ENCODE measurements around the gene PLXNA2. TPM values are rescaled to one million over a fixed set of nuclear protein-coding genes. Genes with fewer than 3 reads are reported as not detected.

The PLXNA2 gene
- total RNA-seq, 2 experiments from 2014 or later, result 0.23 TPM; not detected in 1

DNA sequence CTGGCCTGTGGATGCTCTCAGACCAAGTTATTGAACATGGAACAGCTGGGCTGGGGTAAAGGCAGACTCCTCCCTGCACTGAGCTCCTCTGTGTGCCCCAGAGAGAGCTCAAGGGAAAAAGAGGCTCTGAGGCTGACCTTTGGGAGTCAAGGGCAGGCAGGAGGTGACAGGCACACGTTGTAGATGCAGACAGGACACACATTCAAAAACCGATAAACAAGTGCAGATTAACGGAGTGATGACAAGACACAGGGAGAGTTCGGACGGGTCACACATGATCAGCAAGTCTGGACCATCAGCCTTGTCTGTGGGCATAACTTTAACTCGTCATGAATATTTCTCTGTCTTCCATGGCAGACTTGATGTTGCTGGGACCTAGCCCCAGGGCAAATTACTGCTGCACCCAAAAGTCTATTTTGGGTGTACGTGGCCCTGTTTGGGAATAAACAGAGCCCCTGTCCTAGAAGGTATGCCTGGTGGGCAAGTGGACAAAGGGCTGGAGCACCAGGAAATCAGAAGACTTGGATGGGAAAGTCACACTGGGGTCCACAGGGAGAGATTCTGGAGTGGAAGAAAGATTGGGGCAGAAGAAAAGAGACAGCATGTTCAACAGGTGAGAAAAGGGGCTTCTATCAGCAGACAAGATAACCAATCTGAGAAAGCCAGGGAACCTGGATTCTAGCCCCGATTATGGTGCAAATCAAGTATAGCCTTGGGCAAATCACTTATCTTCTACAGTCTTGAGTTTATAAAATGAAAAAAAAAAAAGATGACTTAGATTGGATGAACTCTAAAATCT, 74.9 kb downstream of the PLXNA2 start:
- DNase-seq (ENCODE audit: low spot score), result no peak
- Histone ChIP-seq H3K4me1 (ENCODE audit: insufficient read depth, low read length, poor library complexity, severe bottlenecking) (peaks cover 5% of the 10 kb centered on the region), H3K9me3 (ENCODE audit: low read length) (no peaks in the 10 kb centered on the region), H3K4me3 (ENCODE audit: low read depth, low read length, poor library complexity, severe bottlenecking) (no peak overlapping the region), H3K79me2 (ENCODE audit: insufficient read depth, low read depth, low read length) (no peaks in the 10 kb centered on the region), H2AFZ (ENCODE audit: low read length) (no peak overlapping the region), H3K4me2 (ENCODE audit: low read length) (no peak overlapping the region), H3K9me2 (ENCODE audit: insufficient read depth, low read length) (no peaks in the 10 kb centered on the region), H4K20me1 (ENCODE audit: insufficient read depth, low read length) (no peaks in the 10 kb centered on the region), H3K36me3 (ENCODE audit: insufficient read depth, low read length) (no peaks in the 10 kb centered on the region), H3K27ac (ENCODE audit: low read depth, low read length, poor library complexity, severe bottlenecking) (no peak overlapping the region)
- CTCF ChIA-PET (ENCODE audit: unreplicated experiment), result no interaction called here
- TF ChIP-seq, protein P1, sequence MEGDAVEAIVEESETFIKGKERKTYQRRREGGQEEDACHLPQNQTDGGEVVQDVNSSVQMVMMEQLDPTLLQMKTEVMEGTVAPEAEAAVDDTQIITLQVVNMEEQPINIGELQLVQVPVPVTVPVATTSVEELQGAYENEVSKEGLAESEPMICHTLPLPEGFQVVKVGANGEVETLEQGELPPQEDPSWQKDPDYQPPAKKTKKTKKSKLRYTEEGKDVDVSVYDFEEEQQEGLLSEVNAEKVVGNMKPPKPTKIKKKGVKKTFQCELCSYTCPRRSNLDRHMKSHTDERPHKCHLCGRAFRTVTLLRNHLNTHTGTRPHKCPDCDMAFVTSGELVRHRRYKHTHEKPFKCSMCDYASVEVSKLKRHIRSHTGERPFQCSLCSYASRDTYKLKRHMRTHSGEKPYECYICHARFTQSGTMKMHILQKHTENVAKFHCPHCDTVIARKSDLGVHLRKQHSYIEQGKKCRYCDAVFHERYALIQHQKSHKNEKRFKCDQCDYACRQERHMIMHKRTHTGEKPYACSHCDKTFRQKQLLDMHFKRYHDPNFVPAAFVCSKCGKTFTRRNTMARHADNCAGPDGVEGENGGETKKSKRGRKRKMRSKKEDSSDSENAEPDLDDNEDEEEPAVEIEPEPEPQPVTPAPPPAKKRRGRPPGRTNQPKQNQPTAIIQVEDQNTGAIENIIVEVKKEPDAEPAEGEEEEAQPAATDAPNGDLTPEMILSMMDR (conservative IDR thresholded peaks at IDR 0.05; ENCODE audit: low read length), result no peak
- no peak for TF ChIP-seq EZH2phosphoT487 (IDR thresholded peaks at IDR 0.05; ENCODE audit: borderline replicate concordance, low read depth, low read length)
- POLR2A ChIA-PET, result no interaction called here
- intact Hi-C loops (cut with micrococcal nuclease; ENCODE audit: unreplicated experiment), result no loop called here
- no TSS peak for BruUV-seq (replicated peaks)

DNA sequence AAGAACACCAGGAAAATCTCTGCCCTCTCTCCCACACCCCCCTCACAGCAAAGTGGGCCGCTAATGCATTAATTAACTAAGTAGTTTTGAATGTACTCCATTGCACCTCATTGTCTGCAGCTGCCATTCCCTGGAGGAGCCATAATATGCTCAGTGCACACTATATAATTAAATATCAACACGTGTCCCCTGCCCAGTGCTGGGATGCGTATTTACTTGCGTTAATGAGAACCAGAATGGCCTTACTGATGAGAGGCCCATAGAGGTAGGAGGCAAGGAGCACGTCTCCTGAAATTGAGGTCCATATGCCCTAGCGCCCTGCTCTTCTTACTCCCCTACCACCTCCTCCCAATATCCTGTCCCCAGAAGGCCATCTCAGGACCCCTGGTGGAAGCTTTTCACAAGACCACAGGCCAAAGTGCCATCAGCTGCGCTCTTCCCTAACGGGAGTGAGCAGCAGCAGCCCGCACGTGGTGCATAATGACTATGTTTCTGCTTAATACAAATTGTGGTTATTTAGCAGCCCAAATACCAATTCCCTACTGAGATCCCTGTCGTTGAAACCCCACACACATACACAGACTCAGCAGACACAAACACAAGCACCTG, 76.8 kb downstream of the PLXNA2 start:
- no peak overlapping the region for H3K27ac ChIP-seq (ENCODE audit: low read depth, low read length, poor library complexity, severe bottlenecking)
- H3K4me2 ChIP-seq (ENCODE audit: low read length), result no peak overlapping the region
- CTCF ChIA-PET (ENCODE audit: unreplicated experiment), result no interaction called here

More for the DNA sequence above, 76.8 kb downstream of the PLXNA2 start:
- no TSS peak for BruUV-seq (replicated peaks)
- no peak overlapping the region for H3K4me3 ChIP-seq (ENCODE audit: low read depth, low read length, poor library complexity, severe bottlenecking)
- no peak for DNase-seq (ENCODE audit: low spot score)
- no peaks in the 10 kb centered on the region for H3K36me3 ChIP-seq (ENCODE audit: insufficient read depth, low read length)
- no peaks in the 10 kb centered on the region for H3K9me3 ChIP-seq (ENCODE audit: low read length)
- TF ChIP-seq EZH2phosphoT487 (IDR thresholded peaks at IDR 0.05; ENCODE audit: borderline replicate concordance, low read depth, low read length), result no peak
- TF ChIP-seq, protein P1 (conservative IDR thresholded peaks at IDR 0.05; ENCODE audit: low read length), result no peak
- intact Hi-C loops (cut with micrococcal nuclease; ENCODE audit: unreplicated experiment), result no loop called here
- no peaks in the 10 kb centered on the region for H3K9me2 ChIP-seq (ENCODE audit: insufficient read depth, low read length)
- no peak overlapping the region for H2AFZ ChIP-seq (ENCODE audit: low read length)
- H4K20me1 ChIP-seq (ENCODE audit: insufficient read depth, low read length), result no peaks in the 10 kb centered on the region
- peaks cover 5% of the 10 kb centered on the region for H3K4me1 ChIP-seq (ENCODE audit: insufficient read depth, low read length, poor library complexity, severe bottlenecking)
- no peaks in the 10 kb centered on the region for H3K79me2 ChIP-seq (ENCODE audit: insufficient read depth, low read depth, low read length)
- POLR2A ChIA-PET, result no interaction called here

Measured in OCI-LY7 (cell line).